Fibroblast of skin of right quadriceps (primary cell): ENCODE data around the gene B4GALNT4.
"Not testable (repeated sequence)": the region's sequence is repeated elsewhere in the genome, so short reads cannot be mapped to it uniquely, and the experiment has no call there.

ENCODE experiments used
- DNase-seq: peaks from one replicate; pipeline ENCODE4 v3.0.0-alpha.2; 2013

The B4GALNT4 gene

DNA sequence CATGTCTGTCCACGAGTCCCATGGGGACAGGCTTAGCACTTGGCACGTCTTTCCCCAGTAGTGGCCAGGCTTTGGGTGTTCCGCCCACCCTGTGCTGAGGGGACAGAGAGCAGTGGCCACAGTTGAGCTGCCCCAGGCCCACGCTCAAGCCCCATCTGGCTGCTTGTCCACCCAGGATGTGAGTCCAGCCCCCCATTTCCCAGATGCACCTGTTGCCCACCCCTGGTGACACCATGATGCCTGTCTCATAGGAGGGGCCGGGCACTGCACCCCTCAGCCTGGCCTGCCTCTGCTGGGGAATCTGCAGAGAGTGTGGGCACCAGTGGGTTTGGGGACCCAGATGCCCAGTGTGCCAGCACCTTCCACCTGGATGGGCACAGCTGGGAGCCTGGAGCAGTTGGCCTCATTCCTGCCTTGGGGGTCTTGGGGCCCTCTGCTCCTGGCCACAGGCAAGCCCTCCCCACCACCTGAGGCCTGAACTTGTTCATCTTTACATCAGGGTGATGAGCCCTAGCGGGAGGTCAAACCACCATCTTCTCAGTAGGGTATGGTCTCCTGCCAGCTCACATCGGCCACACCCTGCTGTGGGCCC lies 39.8 kb downstream of the B4GALNT4 start:
- no peak for DNase-seq

DNA sequence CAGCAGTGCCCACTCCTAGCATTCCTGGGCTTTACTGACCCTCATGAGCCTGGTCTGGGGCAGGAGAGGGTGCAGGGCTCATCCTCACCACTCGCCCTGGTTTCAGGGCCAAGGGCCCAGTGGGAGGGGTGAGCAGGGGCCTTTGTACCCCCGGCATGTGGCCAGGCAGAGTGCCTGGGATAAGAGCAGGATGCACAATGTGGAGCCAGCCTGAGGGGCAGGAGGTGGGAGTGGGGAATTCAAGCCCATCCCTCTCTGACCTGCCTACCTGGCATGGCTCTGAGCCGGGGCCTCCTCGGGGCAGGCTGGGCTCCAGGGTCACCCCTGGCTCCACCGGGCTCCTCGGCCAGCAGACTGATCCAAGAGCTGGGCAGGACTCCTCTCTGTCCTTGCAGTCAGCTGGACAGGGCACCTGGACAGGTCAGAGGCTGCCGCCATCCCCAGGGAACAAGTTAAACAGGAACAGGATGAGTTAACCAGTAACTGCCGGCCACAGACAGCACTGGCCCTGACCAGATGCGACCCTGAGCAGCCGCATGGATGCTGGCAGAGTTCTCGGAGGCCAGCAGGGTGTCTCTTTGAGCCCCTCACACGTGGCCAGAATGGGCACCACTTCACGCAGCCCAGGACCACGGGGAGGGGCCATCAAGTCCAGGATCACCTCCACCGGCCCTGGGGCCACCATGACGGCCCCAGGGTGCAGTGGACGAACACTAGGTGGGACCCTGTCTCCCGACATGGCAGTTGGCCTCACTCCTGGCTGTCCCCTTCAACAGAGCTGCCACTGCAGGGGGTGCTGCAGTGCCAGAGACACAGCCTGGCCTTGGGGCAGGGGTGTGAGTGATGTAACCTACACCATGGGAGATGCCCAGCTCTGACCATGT lies 40.5 kb downstream of the B4GALNT4 start:
- DNase-seq = no peak

DNA sequence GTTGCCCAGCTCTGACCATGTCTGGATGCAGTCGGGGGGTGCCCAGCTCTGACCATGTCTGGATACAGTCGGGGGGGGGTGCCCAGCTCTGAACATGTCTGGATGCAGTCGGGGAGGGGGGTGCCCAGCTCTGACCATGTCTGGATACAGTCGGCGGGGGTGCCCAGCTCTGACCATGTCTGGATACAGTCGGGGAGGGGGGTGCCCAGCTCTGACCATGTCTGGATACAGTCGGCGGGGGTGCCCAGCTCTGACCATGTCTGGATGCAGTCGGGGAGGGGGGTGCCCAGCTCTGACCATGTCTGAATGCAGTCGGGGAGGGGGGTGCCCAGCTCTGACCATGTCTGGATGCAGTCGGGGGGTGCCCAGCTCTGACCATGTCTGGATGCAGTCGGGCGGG lies 41.4 kb downstream of the B4GALNT4 start:
- DNase-seq = not testable (repeated sequence)

DNA sequence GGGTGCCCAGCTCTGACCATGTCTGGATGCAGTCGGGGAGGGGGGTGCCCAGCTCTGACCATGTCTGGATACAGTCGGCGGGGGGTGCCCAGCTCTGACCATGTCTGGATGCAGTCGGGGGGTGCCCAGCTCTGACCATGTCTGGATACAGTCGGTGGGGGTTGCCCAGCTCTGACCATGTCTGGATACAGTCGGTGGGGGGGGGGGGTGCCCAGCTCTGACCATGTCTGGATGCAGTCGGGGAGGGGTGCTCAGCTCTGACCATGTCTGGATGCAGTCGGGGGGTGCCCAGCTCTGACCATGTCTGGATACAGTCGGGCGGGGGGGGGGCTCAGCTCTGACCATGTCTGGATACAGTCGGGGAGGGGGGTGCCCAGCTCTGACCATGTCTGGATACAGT lies 42.2 kb downstream of the B4GALNT4 start:
- not testable (repeated sequence) for DNase-seq

DNA sequence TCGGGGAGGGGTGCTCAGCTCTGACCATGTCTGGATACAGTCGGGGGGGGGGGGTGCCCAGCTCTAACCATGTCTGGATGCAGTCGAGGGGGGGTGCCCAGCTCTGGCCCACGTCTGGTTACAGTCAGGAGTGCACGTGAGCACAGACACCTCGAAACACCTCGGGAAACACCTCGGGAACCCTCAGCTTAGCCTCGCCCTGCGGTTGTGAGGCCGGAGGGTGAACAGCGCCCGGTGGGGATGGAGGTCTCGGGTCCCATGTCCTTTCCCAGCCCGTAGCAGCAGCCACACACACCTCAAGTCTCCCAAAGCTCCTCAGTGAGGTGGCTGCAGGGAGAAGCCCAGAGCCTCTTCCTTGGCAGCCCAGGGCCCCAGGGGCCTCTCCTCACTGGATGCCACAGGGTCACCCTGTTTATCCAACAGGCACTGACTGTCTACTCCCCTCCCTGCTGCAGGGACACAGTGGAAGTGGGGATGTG lies 43.4 kb downstream of the B4GALNT4 start:
- DNase-seq = no peak

DNA sequence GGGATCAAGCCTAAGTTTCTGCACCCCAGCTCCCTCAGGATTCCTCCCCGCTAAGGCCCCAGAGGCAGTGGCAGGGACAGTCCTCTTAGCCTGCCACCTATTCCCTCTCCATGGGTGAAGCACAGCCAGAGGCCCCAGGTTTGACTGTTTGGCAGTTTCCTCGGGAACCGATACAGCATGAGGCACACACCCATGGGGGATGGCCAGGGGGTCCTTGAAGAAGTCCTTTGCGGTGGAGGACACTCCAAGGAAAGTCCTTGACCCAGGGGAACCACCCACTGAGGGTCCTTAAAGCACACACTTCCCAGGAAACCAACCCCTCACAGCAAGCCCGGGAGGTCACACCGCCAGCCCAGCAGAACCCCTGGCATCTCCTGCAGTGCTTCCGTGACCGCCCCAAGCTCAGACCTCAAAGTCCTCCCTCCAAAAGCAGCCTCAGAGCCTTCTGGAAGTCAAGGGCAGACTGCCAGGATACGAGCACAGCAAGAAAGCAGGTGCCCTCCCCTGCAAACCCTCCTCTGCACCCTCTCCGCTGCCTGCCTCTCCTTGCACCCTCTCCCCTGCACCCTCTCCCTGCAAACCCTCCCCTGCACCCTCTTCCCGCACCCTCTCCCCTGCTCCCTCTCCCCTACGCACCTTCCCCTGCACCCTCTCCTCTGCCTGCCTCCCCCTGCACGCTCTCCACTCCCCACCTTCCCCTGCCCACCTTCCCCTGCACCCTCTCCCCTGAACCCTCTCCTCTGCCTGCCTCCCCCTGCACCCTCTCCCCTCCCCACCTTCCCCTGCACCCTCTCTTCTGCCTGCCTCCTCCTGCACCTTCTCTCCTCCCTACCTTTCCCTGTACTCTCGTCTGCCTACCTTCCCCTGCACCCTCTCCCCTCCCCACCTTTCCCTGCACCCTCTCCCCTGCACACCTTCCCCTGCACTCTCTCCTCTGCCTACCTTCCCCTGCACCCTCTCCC lies 44.1 kb downstream of the B4GALNT4 start:
- DNase-seq = no peak

DNA sequence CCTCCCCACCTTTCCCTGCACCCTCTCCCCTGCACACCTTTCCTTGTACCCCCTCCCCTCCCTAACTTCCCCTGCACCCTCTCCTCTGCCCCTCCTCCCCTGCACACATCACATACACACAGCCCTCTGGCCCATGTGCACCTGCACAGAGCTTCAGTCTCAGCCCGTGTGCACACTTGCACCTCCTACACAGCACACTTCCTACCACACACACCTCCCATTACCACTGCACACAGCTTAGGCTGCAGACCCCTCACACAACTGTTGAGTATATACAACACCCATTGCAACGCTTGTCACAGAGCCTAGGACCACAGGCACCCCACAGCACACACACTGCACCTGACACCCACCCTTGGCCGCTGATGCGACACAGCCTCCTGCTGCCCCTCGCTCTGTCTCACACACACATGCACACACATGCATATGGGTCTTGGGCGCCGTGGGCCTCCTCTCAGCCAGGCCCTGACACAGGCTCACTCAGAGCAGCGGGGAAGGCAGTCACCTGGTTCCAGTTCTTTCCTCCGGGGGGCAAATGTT lies 45.1 kb downstream of the B4GALNT4 start:
- no peak for DNase-seq

DNA sequence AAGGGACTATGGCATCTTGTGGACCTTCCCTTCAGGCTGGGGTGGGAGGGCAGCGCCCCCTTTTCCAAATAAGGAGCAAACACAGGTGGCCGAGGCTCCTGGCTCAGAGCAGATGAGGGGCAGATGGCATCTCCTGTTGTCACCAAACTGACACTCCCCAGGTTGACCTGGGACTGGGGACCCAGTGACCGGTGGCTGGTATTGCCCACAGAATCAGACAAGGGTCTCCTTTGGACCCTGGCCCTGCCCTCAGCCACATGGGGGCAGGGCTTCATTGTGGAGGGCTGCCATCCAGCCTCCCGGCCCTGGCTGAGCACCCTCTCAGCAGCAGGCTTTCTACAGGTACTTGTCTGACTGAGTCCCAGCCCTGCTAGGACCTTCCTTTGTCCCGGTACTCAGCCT lies 46.3 kb downstream of the B4GALNT4 start:
- DNase-seq = no peak

DNA sequence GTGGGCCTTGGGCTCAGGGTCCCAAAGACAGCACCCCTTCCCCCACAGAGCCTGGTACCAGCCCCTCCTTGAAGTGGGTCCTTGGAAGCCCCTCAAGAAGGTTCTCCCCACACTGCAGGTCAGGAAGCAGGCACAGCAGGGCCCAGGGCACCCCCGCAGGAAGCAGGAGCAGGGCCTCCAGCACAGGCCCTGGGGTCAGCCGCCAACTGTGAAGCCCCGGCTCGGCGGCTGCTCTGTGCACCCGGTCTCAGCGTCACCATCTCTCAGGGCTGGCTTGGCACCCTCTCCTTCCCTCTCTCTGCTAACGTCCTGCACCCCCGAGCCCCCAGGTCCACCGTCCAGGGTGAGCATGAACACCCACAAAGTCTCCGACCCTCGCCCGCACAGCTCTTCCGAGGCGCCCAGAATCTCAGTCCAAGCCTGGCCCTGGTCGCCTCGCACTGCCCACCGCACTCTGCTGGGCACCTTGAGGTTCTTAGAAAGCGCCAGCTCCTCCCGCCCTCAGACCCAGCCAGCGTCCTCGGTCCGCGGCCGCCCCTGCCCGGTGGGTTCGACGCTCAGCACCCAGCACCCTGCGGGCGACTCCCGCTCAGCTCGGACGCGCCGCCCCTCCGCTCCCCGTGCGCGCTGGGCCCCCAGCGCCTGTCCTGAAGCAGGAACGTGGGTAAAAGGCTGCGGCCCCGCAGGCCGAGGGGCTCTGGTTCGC lies 46.9 kb downstream of the B4GALNT4 start:
- DNase-seq = no peak

DNA sequence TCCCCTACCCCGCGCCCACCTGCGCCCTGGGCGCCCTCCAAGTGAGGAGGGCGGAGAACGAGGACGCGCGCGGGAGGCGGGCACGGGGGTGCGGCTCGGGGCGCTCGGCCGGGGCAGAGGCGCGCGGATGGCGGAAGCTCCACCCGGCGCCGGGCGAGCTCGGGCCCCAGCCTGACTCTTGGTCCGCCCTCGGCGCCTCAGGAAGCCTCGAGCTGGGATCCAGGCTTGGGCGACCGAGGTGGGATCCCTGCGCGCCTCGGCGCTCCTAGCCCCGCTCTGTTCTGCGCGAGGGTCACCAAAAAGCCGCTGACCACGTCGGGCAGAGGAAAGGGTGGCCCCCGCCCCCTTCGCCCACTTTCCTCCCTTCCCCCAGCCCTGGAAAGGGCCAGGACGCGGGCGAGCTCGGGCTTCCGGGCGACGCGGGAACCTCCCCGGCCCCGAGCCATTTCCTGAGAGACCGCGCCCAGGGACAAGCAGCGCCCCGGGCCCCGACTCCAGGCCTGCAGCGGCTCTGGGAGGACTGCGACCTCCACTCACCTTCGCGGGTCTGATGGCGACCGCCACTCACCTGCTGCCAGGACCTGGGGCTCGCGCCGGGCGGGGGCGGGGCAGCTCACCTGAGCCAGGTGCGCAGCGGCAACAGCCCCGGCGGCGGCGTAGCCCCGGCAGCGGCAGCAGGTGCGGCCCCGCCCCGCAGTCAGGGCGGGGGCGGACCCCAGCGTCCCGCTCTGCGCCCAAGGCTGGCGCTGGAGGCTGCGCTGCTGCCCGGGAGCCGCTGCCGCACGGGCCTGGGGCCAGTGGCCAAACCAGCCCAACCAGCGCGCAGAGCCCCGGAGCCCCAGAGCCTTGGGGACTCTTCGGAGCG lies 47.7 kb downstream of the B4GALNT4 start:
- no peak for DNase-seq

DNA sequence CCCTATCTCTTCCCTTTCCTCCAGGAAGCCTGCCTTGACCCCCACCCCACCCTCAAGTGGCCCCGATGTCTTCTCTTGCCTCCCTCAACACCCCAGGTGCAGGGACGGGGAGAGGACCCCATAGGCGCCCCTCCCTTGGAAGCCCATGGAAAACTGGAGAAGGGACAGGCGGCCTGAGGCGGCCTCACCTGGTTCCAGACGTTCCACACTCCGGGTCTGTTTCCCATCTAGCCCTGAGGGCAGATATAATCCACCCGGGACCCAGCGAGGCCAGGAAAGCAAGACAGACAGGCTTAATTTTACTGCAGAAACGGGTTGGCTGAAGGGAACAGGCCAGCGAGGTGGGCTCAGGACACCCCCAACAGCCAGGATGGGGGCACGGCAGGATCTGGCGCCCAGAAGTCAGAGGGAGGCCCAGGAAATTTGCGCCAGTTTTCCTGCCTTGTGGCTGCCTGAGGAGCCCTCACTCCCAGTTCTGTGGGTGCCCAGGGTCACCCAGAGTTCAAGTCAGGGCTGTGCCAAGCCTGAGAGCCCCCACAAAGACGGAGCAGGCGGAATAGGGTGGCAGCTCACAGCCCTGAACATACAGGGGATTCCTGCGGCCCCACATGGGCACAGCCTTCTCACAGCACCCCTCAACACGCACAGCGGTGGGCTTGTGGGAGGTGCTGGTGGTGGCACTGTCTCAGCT lies 48.5 kb downstream of the B4GALNT4 start:
- no peak for DNase-seq

DNA sequence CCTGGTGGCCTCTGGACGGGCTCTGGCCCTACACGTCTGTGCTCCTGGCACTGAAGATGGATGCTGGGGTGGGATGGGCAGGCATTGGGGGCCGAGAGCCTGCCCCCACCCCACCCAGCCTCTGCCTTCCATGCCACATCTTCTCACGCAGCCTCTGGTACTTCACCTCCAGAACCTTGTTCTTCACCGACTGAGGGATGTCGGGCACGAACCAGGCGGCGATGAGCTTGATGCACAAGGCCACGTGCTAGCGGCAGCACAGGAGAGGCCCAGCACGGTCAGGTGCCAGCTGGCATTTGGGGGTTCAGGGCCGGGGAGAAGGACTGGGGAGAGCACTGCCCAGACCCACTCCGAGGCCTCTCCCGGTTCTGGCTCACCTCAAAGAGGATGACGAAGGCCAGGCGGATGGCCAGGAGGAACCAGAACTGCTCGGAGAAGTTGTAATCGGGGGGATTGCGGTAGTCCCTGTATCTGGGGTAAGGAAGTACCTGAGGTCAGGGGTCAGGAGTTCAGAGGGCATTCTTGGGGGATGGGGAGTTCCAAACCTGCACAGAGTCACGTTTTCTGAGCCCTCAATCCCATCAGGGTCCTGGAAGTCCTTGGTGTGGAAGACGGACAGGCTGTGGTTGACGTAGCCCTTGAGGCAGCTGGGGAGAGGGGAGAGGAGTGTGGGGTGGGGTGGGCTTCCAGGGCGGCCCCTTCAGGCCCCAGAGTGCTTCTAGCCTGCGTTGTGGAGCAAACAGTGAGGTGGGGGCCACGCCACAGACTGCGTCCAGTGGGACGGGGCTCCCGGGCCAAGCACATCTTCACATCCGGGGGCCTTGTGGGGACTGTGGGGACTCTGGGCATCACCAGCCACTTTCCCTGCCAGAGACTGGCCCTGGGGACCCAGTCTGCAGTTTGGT lies 49.3 kb downstream of the B4GALNT4 start:
- no peak for DNase-seq

DNA sequence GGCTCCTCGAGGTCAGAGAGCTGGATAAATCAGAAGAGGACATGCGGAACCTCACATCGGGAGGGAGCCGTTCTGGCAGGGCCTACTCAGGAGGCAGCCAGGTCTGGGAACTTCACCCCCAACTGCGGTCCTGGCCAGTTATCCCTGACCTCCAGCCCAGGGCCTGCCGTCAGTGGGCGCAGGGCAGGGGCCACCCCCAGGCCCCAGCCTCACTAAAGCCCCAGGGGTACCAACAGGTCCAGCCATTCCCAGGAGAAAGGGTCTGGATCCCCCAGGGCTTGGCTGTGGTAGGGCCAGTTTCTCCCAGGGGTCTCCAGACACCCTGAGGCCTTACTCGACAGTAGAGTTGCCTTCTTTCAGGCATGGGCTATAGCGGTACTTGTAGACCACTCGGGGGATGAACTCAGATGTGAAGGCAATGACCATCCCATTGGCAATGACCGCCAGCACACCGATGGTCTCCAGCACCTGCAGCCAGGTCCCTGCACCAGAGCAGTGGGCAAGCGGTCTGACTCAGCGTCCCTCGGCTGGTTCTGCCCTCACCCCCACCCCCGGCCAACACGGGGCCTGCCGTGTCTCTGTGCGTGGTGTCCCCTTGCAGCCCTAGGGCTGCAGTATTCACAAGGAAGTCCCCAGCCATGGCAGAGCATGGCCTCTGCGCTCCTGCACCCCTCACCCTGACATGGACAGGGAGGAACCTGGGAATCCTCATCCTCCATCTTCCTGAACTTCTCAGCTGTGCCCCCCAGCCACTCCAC lies 50.1 kb downstream of the B4GALNT4 start:
- DNase-seq = no peak

DNA sequence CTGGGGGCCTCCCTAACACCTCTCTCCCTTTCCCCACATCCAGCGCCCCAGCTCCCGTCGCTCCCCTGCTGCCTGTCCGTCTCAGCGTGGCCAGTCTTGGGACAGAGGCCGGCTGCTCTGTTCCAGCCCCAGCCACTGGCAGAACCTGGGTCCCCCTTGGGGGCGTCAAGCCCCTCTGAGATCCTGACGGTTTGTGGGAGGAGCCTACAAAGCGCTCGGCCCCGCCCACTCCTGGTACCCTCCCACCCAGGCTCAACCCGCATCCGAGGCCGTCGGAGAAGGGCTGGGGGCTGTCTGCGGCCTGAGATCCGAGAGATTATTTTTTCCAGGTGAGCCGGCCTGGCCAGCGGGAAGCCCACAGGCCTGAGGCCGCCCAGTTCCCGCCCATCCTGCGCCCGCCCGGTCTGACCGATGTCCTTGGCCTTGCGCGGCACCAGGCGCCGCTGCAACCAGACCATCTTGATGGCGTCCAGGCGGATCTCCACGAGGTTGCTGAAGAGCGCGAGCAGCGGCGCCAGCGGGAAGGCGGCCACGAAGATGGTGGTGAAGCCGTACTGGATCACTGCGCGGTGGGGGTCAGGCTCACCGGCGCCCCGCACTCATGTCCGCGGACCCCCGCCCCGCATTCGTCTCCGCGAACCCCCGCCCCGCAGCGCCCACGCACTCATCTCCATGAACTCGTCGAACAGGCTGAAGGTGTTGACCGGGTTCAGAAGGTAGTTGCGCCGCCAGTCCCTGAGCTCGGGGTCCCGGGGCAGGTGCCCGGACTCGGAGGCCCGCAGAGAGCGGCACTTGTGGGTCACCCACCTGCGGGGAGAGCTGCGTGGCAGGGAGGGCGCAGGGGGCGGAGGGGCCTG lies 51.0 kb downstream of the B4GALNT4 start:
- DNase-seq = no peak

DNA sequence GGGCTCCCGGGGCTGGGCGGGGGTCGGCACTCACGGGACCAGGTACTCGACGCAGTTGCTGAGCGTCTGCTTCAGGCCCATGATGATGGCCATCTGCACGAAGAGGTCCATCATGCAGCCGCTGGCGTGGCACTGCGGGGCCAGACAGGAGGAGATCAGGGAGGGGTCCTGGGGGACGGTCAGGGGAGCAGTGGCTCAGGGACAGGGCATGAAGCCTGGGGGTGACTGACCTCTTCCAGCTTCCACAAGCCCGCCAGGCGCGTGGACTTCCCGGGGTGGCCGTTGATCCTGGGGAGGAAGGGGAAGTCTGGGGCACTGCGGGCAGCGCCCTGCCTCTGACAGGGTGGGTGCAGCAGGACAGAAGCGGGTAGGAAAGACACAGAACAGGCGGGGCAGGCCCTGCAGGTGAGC lies 51.6 kb downstream of the B4GALNT4 start:
- DNase-seq = no peak

DNA sequence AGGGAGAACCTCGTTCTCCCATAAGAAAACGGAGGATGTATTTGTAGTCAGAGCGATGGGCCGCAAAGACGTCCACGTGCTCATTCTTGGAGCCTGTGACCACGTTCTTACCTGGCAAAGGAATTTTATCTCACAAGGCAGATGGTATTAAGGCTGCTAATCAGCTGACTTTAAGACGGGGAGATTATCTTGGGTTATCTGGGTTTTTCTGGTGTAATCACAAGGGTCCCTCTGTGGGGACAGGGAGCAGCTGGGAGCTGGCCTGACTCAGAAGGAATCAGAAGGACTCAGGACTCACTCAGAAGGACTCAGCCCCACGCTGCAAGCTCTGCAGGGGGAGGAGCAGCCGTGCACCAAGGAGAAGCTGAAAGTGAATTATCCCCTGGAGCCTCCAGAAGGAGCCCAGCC lies 53.0 kb downstream of the B4GALNT4 start:
- DNase-seq = no peak

DNA sequence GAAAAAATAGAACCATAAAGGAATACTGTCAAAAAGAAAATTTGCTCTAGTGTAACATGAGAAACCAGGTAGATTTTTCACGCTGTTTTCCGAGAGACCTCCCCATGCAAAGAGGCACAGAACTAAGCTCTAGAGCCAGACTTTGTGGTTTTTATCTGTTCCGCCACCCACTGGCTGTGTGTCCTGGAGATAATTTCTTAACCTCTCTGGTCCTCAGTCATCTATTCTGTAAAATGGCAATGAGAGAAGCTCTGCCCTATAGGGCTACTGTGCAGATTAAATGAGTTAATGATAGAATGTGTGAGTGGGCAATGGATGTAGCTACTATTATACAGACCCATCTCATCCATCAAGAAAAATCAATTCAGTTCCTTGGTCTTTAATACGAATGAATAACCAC lies 54.9 kb downstream of the B4GALNT4 start:
- no peak for DNase-seq

DNA sequence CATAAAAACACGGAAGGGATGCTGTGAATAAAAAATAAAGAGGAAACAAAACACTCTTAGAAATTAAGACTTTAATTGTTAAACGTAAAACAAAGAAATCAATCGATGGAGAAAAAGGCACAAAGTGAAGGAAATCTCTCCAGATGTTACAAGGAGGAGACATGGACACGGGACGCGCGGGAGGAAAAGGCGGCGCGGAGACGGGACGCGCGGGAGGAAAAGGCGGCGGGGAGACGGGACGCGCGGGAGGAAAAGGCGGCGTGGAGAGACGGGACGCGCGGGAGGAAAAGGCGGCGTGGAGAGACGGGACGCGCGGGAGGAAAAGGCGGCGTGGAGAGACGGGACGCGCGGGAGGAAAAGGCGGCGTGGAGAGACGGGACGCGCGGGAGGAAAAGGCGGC lies 55.5 kb downstream of the B4GALNT4 start:
- not testable (repeated sequence) for DNase-seq
